Osteoblast (primary cell): ENCODE measurements around the gene CRYZL1. TPM values are rescaled to one million over a fixed set of nuclear protein-coding genes. Genes with fewer than 3 reads are reported as not detected.

ENCODE experiments used
- DNase-seq: peaks from one replicate; pipeline ENCODE4 v3.0.0; 2011; ENCODE audit warnings: low spot score, mixed read lengths; ENCODE audit not compliant: insufficient read length; ENCODE audit errors: missing footprints
- H2AFZ ChIP-seq: 2 replicates; pipeline ENCODE4 v1.6.0; 2011; ENCODE audit warnings: mild to moderate bottlenecking, low read length
- H3K27ac ChIP-seq: 2 replicates; pipeline ENCODE4 v1.5.1; 2011; ENCODE audit warnings: mild to moderate bottlenecking, low read depth, low read length, moderate library complexity
- H3K27me3 ChIP-seq: 2 replicates; pipeline ENCODE4 v1.6.0; 2012; ENCODE audit warnings: mild to moderate bottlenecking, control low read depth, inconsistent platforms, low read length, moderate library complexity; ENCODE audit not compliant: insufficient read depth
- H3K36me3 ChIP-seq: 2 replicates; pipeline ENCODE4 v1.5.1; 2011; ENCODE audit warnings: mild to moderate bottlenecking, low read length, control low read depth, moderate library complexity; ENCODE audit not compliant: insufficient read depth
- H3K4me1 ChIP-seq: 2 replicates; pipeline ENCODE4 v1.5.1; 2011; ENCODE audit warnings: mild to moderate bottlenecking, low read length, control low read depth, moderate library complexity; ENCODE audit not compliant: insufficient read depth
- H3K4me2 ChIP-seq: 2 replicates; pipeline ENCODE4 v1.6.0; 2011; ENCODE audit warnings: mild to moderate bottlenecking, low read length; ENCODE audit not compliant: insufficient read depth
- H3K4me3 ChIP-seq: fragments of 200-600 bp; sonication (generic); 3 replicates; pipeline ENCODE4 v1.5.1; 2012; ENCODE audit warnings: mild to moderate bottlenecking, low read length, inconsistent platforms; ENCODE audit not compliant: insufficient read depth
- H3K79me2 ChIP-seq: 2 replicates; pipeline ENCODE4 v1.6.0; 2012; ENCODE audit warnings: mild to moderate bottlenecking, low read length, control low read depth, inconsistent platforms; ENCODE audit not compliant: insufficient read depth
- H3K9me3 ChIP-seq: 2 replicates; pipeline ENCODE4 v1.5.1; 2011; ENCODE audit warnings: low read depth, low read length, control low read depth
- H4K20me1 ChIP-seq: 2 replicates; pipeline ENCODE4 v1.6.0; 2012; ENCODE audit warnings: mild to moderate bottlenecking, low read length, control low read depth; ENCODE audit not compliant: insufficient read depth
- CTCF ChIP-seq: IDR thresholded peaks from 2 replicates; pipeline ENCODE4 v1.5.1; 2011; ENCODE audit warnings: mild to moderate bottlenecking, low read depth, low read length, moderate library complexity; ENCODE audit errors: extremely low read depth
- total RNA-seq: library from RNA; depleted of rRNA; stranded (reverse); fragments of >200 nt; gene quantifications from 2 replicates; pipeline ENCODE4 v1.2.3, GENCODE V29; 2012

CRYZL1 gene
- total RNA-seq: 24.5 and 28.6 TPM in 2 replicates

GRCh38 chr21:33641352-33642026 lies at the start of gene CRYZL1:
TSS of gene CRYZL1 (minus strand) at chr21:33641741. CDS start at chr21:33631551, 10,190 bp downstream.
- Histone ChIP-seq H3K4me1 (peaks cover 18% of the 10 kb centered on the region), H3K4me2 (peak within 1 kb of the TSS; percentile 83), H3K79me2 (peaks cover 82% of the 10 kb centered on the region), H3K9me3 (no peaks in the 10 kb centered on the region), H3K27me3 (no peaks in the 10 kb centered on the region), H3K27ac (peak within 1 kb of the TSS; percentile 97), H3K4me3 (peak within 1 kb of the TSS; percentile 99), H4K20me1 (peaks cover 15% of the 10 kb centered on the region), H2AFZ (peak within 1 kb of the TSS; percentile 100), H3K36me3 (no peaks in the 10 kb centered on the region)
- TF ChIP-seq CTCF: no peak
- DNase-seq: peak; percentile 95

GRCh38 chr21:33690874-33691273 lies 49.3 kb upstream of the CRYZL1 start:
- Histone ChIP-seq H4K20me1 (peaks cover 37% of the 10 kb centered on the region), H2AFZ (no peak overlapping the region), H3K4me1 (peaks cover 16% of the 10 kb centered on the region), H3K27ac (no peak overlapping the region), H3K4me3 (no peak overlapping the region), H3K9me3 (no peaks in the 10 kb centered on the region), H3K4me2 (no peak overlapping the region), H3K27me3 (no peaks in the 10 kb centered on the region), H3K79me2 (peaks cover 83% of the 10 kb centered on the region), H3K36me3 (no peaks in the 10 kb centered on the region)
- DNase-seq: no peak
- TF ChIP-seq CTCF: no peak

- peaks cover 74% of the 10 kb centered on the region for H3K79me2 ChIP-seq
- no peaks in the 10 kb centered on the region for H3K27me3 ChIP-seq
- H3K4me2 ChIP-seq: no peak overlapping the region
- H3K4me3 ChIP-seq: no peak overlapping the region
- no peak overlapping the region for H2AFZ ChIP-seq
- peaks cover 38% of the 10 kb centered on the region for H3K4me1 ChIP-seq
- H4K20me1 ChIP-seq: peaks cover 23% of the 10 kb centered on the region
- no peaks in the 10 kb centered on the region for H3K9me3 ChIP-seq
- H3K27ac ChIP-seq: no peak overlapping the region
- DNase-seq: no peak
- TF ChIP-seq CTCF: no peak
- no peaks in the 10 kb centered on the region for H3K36me3 ChIP-seq
These were observed 46.8 kb upstream of the CRYZL1 start for GRCh38 chr21:33688353-33688752.

GRCh38 chr21:33687634-33688033 lies 46.1 kb upstream of the CRYZL1 start:
- Histone ChIP-seq H3K27ac (no peak overlapping the region), H3K27me3 (no peaks in the 10 kb centered on the region), H3K9me3 (no peaks in the 10 kb centered on the region), H3K79me2 (peaks cover 67% of the 10 kb centered on the region), H2AFZ (no peak overlapping the region), H3K4me2 (no peak overlapping the region), H3K4me3 (no peak overlapping the region), H4K20me1 (peaks cover 21% of the 10 kb centered on the region), H3K4me1 (peaks cover 44% of the 10 kb centered on the region), H3K36me3 (no peaks in the 10 kb centered on the region)
- no peak for DNase-seq
- TF ChIP-seq CTCF: no peak
